Lung (tissue), 12 donors: ENCODE data around the gene LRIG1. TPM values are rescaled to one million over a fixed set of nuclear protein-coding genes. Genes with fewer than 3 reads are reported as not detected.

Source experiments
- ATAC-seq: fragments of 200-7000 bp; cut with Tn5 transposase; one replicate; pipeline ENCODE4 v1.9.1; 2020; ENCODE audit warnings: moderate number of reproducible peaks; ENCODE audit not compliant: insufficient read depth, low FRiP score
- DNase-seq, 3 donors: peaks; one replicate each; pipeline ENCODE4 v3.0.0-alpha.2; 2013 to 2017
- H3K27ac ChIP-seq, 2 donors: one replicate each; pipeline ENCODE4 v1.5.1; 2013; ENCODE audit warnings: mild to moderate bottlenecking in 2 of 2, moderate library complexity in 2 of 2, control low read depth in 1 of 2, inconsistent platforms in 1 of 2, low read depth in 1 of 2, low read length in 1 of 2
- H3K27me3 ChIP-seq, 3 donors: one replicate each; pipeline ENCODE4 v1.5.1; 2013; ENCODE audit warnings: low read length in 2 of 3; ENCODE audit not compliant: control insufficient read depth in 3 of 3, insufficient read depth in 3 of 3
- H3K36me3 ChIP-seq, 4 donors: one replicate each; pipeline ENCODE4 v1.5.1; 2013; ENCODE audit warnings: low read length in 4 of 4, mild to moderate bottlenecking in 1 of 4, moderate library complexity in 1 of 4; ENCODE audit not compliant: control insufficient read depth in 4 of 4, insufficient read depth in 4 of 4
- H3K4me1 ChIP-seq, 5 donors: one replicate each; pipeline ENCODE4 v1.5.1; 2013; ENCODE audit warnings: low read length in 5 of 5, mild to moderate bottlenecking in 2 of 5, moderate library complexity in 1 of 5; ENCODE audit not compliant: control insufficient read depth in 5 of 5, insufficient read depth in 5 of 5
- H3K4me3 ChIP-seq: one replicate; pipeline ENCODE4 v1.5.1; 2013; ENCODE audit warnings: mild to moderate bottlenecking, control low read depth, moderate library complexity
- H3K9ac ChIP-seq, 2 donors: one replicate each; pipeline ENCODE4 v1.5.1; 2013; ENCODE audit warnings: low read length in 2 of 2, control low read depth in 1 of 2; ENCODE audit not compliant: insufficient read depth in 1 of 2
- H3K9me3 ChIP-seq, 4 donors: one replicate each; pipeline ENCODE4 v1.5.1; 2013; ENCODE audit warnings: low read length in 3 of 4, mild to moderate bottlenecking in 1 of 4, moderate library complexity in 1 of 4; ENCODE audit not compliant: control insufficient read depth in 4 of 4, insufficient read depth in 3 of 4
- WGBS, 2 donors: extraction: QIAGEN DNeasy Blood & Tissue Kit; methylation state at CpG; one replicate each; pipeline ENCODE4 v1.1.7; 2013; 5-methylcytosine and 5-hydroxymethylcytosine counted together
- polyA plus RNA-seq, 2 donors: library from polyadenylated mRNA; stranded (reverse); fragments of 200-250 nt; gene quantifications; one replicate each; pipeline ENCODE4 v1.2.1, GENCODE V29; 2013
- total RNA-seq, 2 donors: library from RNA; depleted of rRNA in 1 of 2; stranded (reverse); fragments of >200 nt in 1 of 2; gene quantifications; one replicate each; pipeline ENCODE4 v1.2.1, GENCODE V29; 2014 to 2021
- TF ChIP-seq, protein P1 (sequence below): IDR thresholded peaks from 2 replicates; pipeline ENCODE4 v1.5.1; 2012; ENCODE audit warnings: mild to moderate bottlenecking; ENCODE audit errors: control extremely low read depth, extremely low read depth
- donor health status: control.
- donor health status: control.
- donor health status: Bipolar disorder and iron deficiency.
- donor health status: healthy.
- donor health status: DM: yes; HTN: yes; CAD: no.

LRIG1 gene
- total and polyA plus RNA-seq, 4 donors, result 21.9 to 97.4 (median 42.2) TPM

DNA sequence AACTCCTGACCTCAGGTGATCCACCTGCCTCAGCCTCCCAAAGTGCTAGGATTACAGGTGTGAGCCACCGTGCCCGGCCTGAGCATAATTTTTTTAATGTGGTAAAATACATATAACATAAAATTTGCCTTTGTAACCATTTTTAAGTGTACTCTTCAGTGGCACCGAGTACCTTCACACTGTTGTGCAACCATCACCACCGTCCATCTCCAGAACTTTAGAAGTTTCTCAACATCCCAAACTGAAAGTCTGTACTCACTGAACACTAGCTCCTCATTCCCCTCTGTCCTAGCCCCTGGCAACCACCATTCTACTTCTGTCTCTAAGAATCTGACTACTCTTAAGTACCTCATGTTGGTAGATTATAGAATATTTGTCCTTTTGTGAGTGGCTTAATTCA lies 35.2 kb downstream of the LRIG1 start:
- Histone ChIP-seq H3K27me3 (no peaks in the 10 kb centered on the region), H3K4me3 (no peak overlapping the region), H3K27ac (no peak overlapping the region), H3K9me3 (no peaks in the 10 kb centered on the region), H3K4me1 (peaks cover 0 to 23% (median 3%) of the 10 kb centered on the region in 5 donors), H3K9ac (no peak overlapping the region), H3K36me3 (peaks cover 0 to 3% (median under 1%) of the 10 kb centered on the region in 4 donors)
- WGBS, 2 donors, result 54 to 55% methylated on average over 4 of the region's 4 CpGs
- ATAC-seq, result no peak
- DNase-seq, result no peak
- TF ChIP-seq, protein P1, sequence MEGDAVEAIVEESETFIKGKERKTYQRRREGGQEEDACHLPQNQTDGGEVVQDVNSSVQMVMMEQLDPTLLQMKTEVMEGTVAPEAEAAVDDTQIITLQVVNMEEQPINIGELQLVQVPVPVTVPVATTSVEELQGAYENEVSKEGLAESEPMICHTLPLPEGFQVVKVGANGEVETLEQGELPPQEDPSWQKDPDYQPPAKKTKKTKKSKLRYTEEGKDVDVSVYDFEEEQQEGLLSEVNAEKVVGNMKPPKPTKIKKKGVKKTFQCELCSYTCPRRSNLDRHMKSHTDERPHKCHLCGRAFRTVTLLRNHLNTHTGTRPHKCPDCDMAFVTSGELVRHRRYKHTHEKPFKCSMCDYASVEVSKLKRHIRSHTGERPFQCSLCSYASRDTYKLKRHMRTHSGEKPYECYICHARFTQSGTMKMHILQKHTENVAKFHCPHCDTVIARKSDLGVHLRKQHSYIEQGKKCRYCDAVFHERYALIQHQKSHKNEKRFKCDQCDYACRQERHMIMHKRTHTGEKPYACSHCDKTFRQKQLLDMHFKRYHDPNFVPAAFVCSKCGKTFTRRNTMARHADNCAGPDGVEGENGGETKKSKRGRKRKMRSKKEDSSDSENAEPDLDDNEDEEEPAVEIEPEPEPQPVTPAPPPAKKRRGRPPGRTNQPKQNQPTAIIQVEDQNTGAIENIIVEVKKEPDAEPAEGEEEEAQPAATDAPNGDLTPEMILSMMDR, result no peak

GRCh38 chr3:66465034-66465433 lies 35.8 kb downstream of the LRIG1 start:
- peaks cover 0 to 23% (median 4%) of the 10 kb centered on the region in 5 donors for H3K4me1 ChIP-seq
- WGBS, 2 donors, result 56 to 73% methylated on average over 3 of the region's 3 CpGs
- H3K27ac ChIP-seq, result peak overlapping the region in 1 of 2 donors; percentile 59

DNA sequence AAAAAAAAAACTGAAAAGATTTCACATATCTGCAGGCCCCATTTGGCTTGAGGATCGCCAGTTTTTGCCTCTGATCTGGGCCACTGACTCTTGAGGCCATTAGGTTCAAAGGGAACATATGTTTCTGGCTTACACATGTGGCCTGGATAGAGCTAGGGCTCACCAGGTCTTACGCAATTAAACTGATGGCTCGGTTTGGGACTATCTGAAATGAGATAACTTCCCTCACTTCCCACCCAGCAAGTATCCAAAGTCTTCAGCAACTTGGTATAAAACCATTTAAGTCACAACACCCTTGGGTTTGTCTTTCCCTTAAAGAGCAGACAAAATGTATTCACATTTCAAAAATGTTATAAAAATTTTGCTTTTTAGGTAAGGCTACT lies 36.3 kb downstream of the LRIG1 start:
- TF ChIP-seq, protein P1, result no peak
- H3K27me3 ChIP-seq, result no peaks in the 10 kb centered on the region
- H3K36me3 ChIP-seq, result peaks cover 0 to 5% (median 4%) of the 10 kb centered on the region in 4 donors
- no peak for ATAC-seq
- WGBS, 2 donors, result 33 to 55% methylated on average over 3 of the region's 3 CpGs
- peaks cover 0 to 23% (median 4%) of the 10 kb centered on the region in 5 donors for H3K4me1 ChIP-seq
- H3K27ac ChIP-seq, result peak overlapping the region in 1 of 2 donors; percentile 84
- no peak overlapping the region for H3K9ac ChIP-seq
- no peaks in the 10 kb centered on the region for H3K9me3 ChIP-seq
- no peak overlapping the region for H3K4me3 ChIP-seq
- no peak for DNase-seq

More at GRCh38 chr3:66465034-66465433, 35.8 kb downstream of the LRIG1 start:
- TF ChIP-seq, protein P1, result no peak
- no peak overlapping the region for H3K4me3 ChIP-seq
- ATAC-seq, result no peak
- peaks cover 0 to 5% (median 4%) of the 10 kb centered on the region in 4 donors for H3K36me3 ChIP-seq
- no peaks in the 10 kb centered on the region for H3K9me3 ChIP-seq
- DNase-seq, result peak in 1 of 3 donors; percentile 57
- H3K27me3 ChIP-seq, result no peaks in the 10 kb centered on the region
- H3K9ac ChIP-seq, result no peak overlapping the region
